Measurements from ENCODE around the gene RNASE8. TPM values are rescaled to one million over a fixed set of nuclear protein-coding genes. Genes with fewer than 3 reads are reported as not detected.

RNASE8 gene
- total RNA-seq, 1 donor from 2014 or later: not detected

- peaks cover 33% of the 10 kb centered on the region for H3K4me1 Mint-ChIP-seq (ENCODE audit: low read depth, unreplicated experiment)
- Histone ChIP-seq H3K9ac (ENCODE audit: low read length) (peak within 1 kb of the TSS; percentile 98), H3K27me3 (ENCODE audit: insufficient read depth, low read length) (no peaks in the 10 kb centered on the region), H2AFZ (ENCODE audit: low read depth, low read length) (peak within 1 kb of the TSS; percentile 61), H3K4me2 (ENCODE audit: low read length) (peak within 1 kb of the TSS; percentile 99), H3K4me1 (ENCODE audit: insufficient read depth, low read length) (peaks cover 32% of the 10 kb centered on the region), H3K9me3 (ENCODE audit: insufficient read depth, low read depth, low read length) (no peaks in the 10 kb centered on the region), H3K27ac (ENCODE audit: low read depth, low read length) (peak within 1 kb of the TSS; percentile 97), H3K36me3 (ENCODE audit: insufficient read depth, low read length) (peaks cover 17% of the 10 kb centered on the region), H3K79me2 (ENCODE audit: insufficient read depth, low read length) (peaks cover 37% of the 10 kb centered on the region), H4K20me1 (ENCODE audit: insufficient read depth, low read length) (peaks cover 33% of the 10 kb centered on the region), H3K4me3 (ENCODE audit: insufficient read depth, low read depth, low read length) (peak within 1 kb of the TSS; percentile 81)
- peak within 1 kb of the TSS; percentile 94 for H3K4me3 Mint-ChIP-seq (ENCODE audit: unreplicated experiment)
- FAIRE-seq (no peak), DNase-seq (ENCODE audit: low read depth) (peak; percentile 27)
- H3K36me3 Mint-ChIP-seq (ENCODE audit: low read depth, unreplicated experiment): peaks cover 11% of the 10 kb centered on the region
- H3K27me3 Mint-ChIP-seq (ENCODE audit: low read depth, unreplicated experiment): no peaks in the 10 kb centered on the region
- H3K27ac Mint-ChIP-seq (ENCODE audit: unreplicated experiment): peak within 1 kb of the TSS; percentile 98
- no peak for TF ChIP-seq CTCF (IDR thresholded peaks at IDR 0.05; ENCODE audit: insufficient read depth, low read depth, low read length)
- TF ChIP-seq EZH2 (IDR thresholded peaks at IDR 0.05; ENCODE audit: insufficient read depth, low read length): no peak
- no peaks in the 10 kb centered on the region for H3K9me3 Mint-ChIP-seq (ENCODE audit: unreplicated experiment)
These were observed 12.5 kb downstream of the RNASE8 start, which contains the start of gene ARHGEF40 for GRCh38 chr14:21070083-21070609. Gene ARHGEF40, plus strand, starts transcription at chr14:21070304. Its CDS starts 93 bp downstream, at chr14:21070397.

- H3K9me3 ChIP-seq (ENCODE audit: insufficient read depth, low read depth, low read length): no peaks in the 10 kb centered on the region
- H4K20me1 ChIP-seq (ENCODE audit: insufficient read depth, low read length): peaks cover 38% of the 10 kb centered on the region
- FAIRE-seq (no peak), DNase-seq (ENCODE audit: low read depth) (peak; percentile 27)
- no peaks in the 10 kb centered on the region for H3K27me3 Mint-ChIP-seq (ENCODE audit: low read depth, unreplicated experiment)
- peaks cover 32% of the 10 kb centered on the region for H3K4me1 ChIP-seq (ENCODE audit: insufficient read depth, low read length)
- peaks cover 29% of the 10 kb centered on the region for H3K4me1 Mint-ChIP-seq (ENCODE audit: low read depth, unreplicated experiment)
- H3K27me3 ChIP-seq (ENCODE audit: insufficient read depth, low read length): no peaks in the 10 kb centered on the region
- no peaks in the 10 kb centered on the region for H3K9me3 Mint-ChIP-seq (ENCODE audit: unreplicated experiment)
- TF ChIP-seq CTCF (IDR thresholded peaks at IDR 0.05; ENCODE audit: insufficient read depth, low read depth, low read length) (no peak), EZH2 (IDR thresholded peaks at IDR 0.05; ENCODE audit: insufficient read depth, low read length) (no peak)
- peak overlapping the region; percentile 99 for H3K4me2 ChIP-seq (ENCODE audit: low read length)
- peak overlapping the region; percentile 58 for H2AFZ ChIP-seq (ENCODE audit: low read depth, low read length)
- peak overlapping the region; percentile 98 for H3K9ac ChIP-seq (ENCODE audit: low read length)
- peak overlapping the region; percentile 97 for H3K27ac ChIP-seq (ENCODE audit: low read depth, low read length)
- peaks cover 19% of the 10 kb centered on the region for H3K36me3 ChIP-seq (ENCODE audit: insufficient read depth, low read length)
- peak overlapping the region; percentile 98 for H3K27ac Mint-ChIP-seq (ENCODE audit: unreplicated experiment)
- peak overlapping the region; percentile 94 for H3K4me3 Mint-ChIP-seq (ENCODE audit: unreplicated experiment)
- peaks cover 42% of the 10 kb centered on the region for H3K79me2 ChIP-seq (ENCODE audit: insufficient read depth, low read length)
- H3K36me3 Mint-ChIP-seq (ENCODE audit: low read depth, unreplicated experiment): peaks cover 15% of the 10 kb centered on the region
- H3K4me3 ChIP-seq (ENCODE audit: insufficient read depth, low read depth, low read length): peak overlapping the region; percentile 81
These were observed 13.1 kb downstream of the RNASE8 start for GRCh38 chr14:21070610-21071224.

All from astrocyte (in vitro differentiated cells and primary cell).